K562 (cell line): ENCODE data around the gene RBPJL. TPM values are rescaled to one million over a fixed set of nuclear protein-coding genes. Genes with fewer than 3 reads are reported as not detected.

Experiments used
- ATF3 ChIP-seq, 2 experiments: fragments of 450-650 bp in 1 of 2; sonication (generic) in 1 of 2; formaldehyde crosslinking in 1 of 2; IDR thresholded peaks in 1 of 2; conservative IDR thresholded peaks in 1 of 2; 2 replicates each; pipeline versions ENCODE4 v1.6.1 to v1.8.1; 2016 to 2023; ENCODE audit warnings: mild to moderate bottlenecking in 2 of 2, moderate library complexity in 2 of 2, inconsistent platforms in 1 of 2, missing genetic modification reagents in 1 of 2
- BHLHE40 ChIP-seq: IDR thresholded peaks from 2 replicates; pipeline ENCODE4 v1.6.1; 2011; ENCODE audit warnings: low read length, improper control_type of control experiment
- CEBPB ChIP-seq: fragments of 450-650 bp; IDR thresholded peaks from 2 replicates; pipeline ENCODE4 v1.6.1; 2016; ENCODE audit warnings: missing genetic modification characterization, missing compliant biosample characterization
- ESRRB ChIP-seq: fragments of 250-450 bp; sonication (Bioruptor Pico); IDR thresholded peaks from 2 replicates; pipeline ENCODE4 v1.5.0; 2020; ENCODE audit warnings: mild to moderate bottlenecking, moderate library complexity, borderline replicate concordance
- FOSL1 ChIP-seq: fragments of 200-800 bp; sonication (Bioruptor generic); conservative IDR thresholded peaks from 2 replicates; pipeline ENCODE4 v1.6.1; 2016; ENCODE audit warnings: missing genetic modification characterization, missing compliant biosample characterization
- GABPA ChIP-seq: fragments of 200-800 bp; sonication (Bioruptor generic); conservative IDR thresholded peaks from 2 replicates; pipeline ENCODE4 v1.6.1; 2016; ENCODE audit warnings: low read depth, missing genetic modification characterization, missing compliant biosample characterization
- GABPB1 ChIP-seq: sonication (generic); formaldehyde crosslinking; IDR thresholded peaks from 2 replicates; pipeline ENCODE4 v1.8.0; 2022; ENCODE audit warnings: mild to moderate bottlenecking, missing genetic modification reagents
- IRF9 ChIP-seq: fragments of 450-650 bp; IDR thresholded peaks from 2 replicates; pipeline ENCODE4 v1.6.1; 2016; ENCODE audit warnings: missing biosample characterization, missing genetic modification characterization
- JUNB ChIP-seq: fragments of 450-650 bp; formaldehyde crosslinking; conservative IDR thresholded peaks from 2 replicates; pipeline ENCODE4 v1.4.0; 2020; ENCODE audit warnings: mild to moderate bottlenecking
- PTTG1 ChIP-seq: fragments of 450-650 bp; IDR thresholded peaks from 2 replicates; pipeline ENCODE4 v1.6.1; 2016; ENCODE audit warnings: low read depth, mild to moderate bottlenecking, missing genetic modification characterization, missing compliant biosample characterization
- RERE ChIP-seq: sonication (generic); formaldehyde crosslinking; IDR thresholded peaks from 2 replicates; pipeline ENCODE4 v1.8.0; 2023; ENCODE audit warnings: missing genetic modification reagents, mild to moderate bottlenecking, borderline replicate concordance
- TAF1 ChIP-seq: IDR thresholded peaks from 2 replicates; pipeline ENCODE4 v1.6.1; 2011; ENCODE audit warnings: mild to moderate bottlenecking, low read length, moderate library complexity; ENCODE audit not compliant: insufficient read depth, control insufficient read depth, severe bottlenecking; ENCODE audit errors: extremely low read depth
- TCFL5 ChIP-seq: fragments of 250-450 bp; sonication (Bioruptor Pico); conservative IDR thresholded peaks from 2 replicates; pipeline ENCODE4 v1.6.1; 2021; ENCODE audit warnings: mild to moderate bottlenecking, moderate library complexity, matching md5 sums
- ZBTB43 ChIP-seq: sonication (generic); formaldehyde crosslinking; IDR thresholded peaks from 2 replicates; pipeline ENCODE4 v1.8.0; 2023; ENCODE audit warnings: mild to moderate bottlenecking, missing genetic modification reagents
- ZBTB9 ChIP-seq: fragments of 450-650 bp; formaldehyde crosslinking; IDR thresholded peaks from 2 replicates; pipeline ENCODE4 v1.4.0; 2020; ENCODE audit warnings: mild to moderate bottlenecking, moderate library complexity
- polyA plus RNA-seq, 8 experiments: library from polyadenylated mRNA; depleted of rRNA in 4 of 8; stranded (reverse) in 5 of 8; unstranded in 3 of 8; fragments of >200 nt; fragmentation: Nextera tagmentation in 2 of 8; fragmentation: Illumina TruSeq in 1 of 8; extraction: Ambion mirVana in 2 of 8; extraction: Trizol in 1 of 8; gene quantifications; 2 replicates each; pipeline versions ENCODE4 v1.2.1 to v1.2.3, GENCODE V29; 2011 to 2014; ENCODE audit warnings: inconsistent platforms in 1 of 8, missing spikeins in 1 of 8
- total RNA-seq, 7 experiments: library from RNA; depleted of rRNA in 6 of 7; stranded (reverse); fragments of >200 nt in 6 of 7; fragmentation: Illumina TruSeq in 2 of 7; extraction: Trizol in 2 of 7; gene quantifications; 2 replicates each; pipeline versions ENCODE4 v1.2.1 to v1.2.3, GENCODE V29; 2011 to 2021; ENCODE audit warnings: low replicate concordance in 1 of 7

RBPJL gene
- total and polyA plus RNA-seq, 9 of the 15 experiments (the other 6 are each of a cell fraction or from before 2014, with no cell fraction given): not detected

GRCh38 chr20:45293041-45294002 lies 13.3 kb upstream of the RBPJL start (continued):
- no peak for TF ChIP-seq JUNB (CRISPR knock-in tag)
- TF ChIP-seq FOSL1: no peak
- no peak for TF ChIP-seq ZBTB9 (CRISPR knock-in tag)
- TF ChIP-seq RERE (CRISPR knock-in tag): no peak
- TF ChIP-seq TCFL5 (CRISPR knock-in tag): no peak
- no peak for TF ChIP-seq CEBPB (tag)
- no peak for TF ChIP-seq ZBTB43 (CRISPR knock-in tag)
- TF ChIP-seq GABPA: no peak
- peak; percentile 71 for TF ChIP-seq BHLHE40
- no peak for TF ChIP-seq GABPB1 (CRISPR knock-in tag)
- no peak for TF ChIP-seq ESRRB
- TF ChIP-seq TAF1: peak; percentile 29
- no peak for TF ChIP-seq IRF9 (tag)
- no peak for TF ChIP-seq PTTG1 (tag)
- no peak for TF ChIP-seq ATF3 (IDR thresholded peaks at IDR 0.05)
- no peak for TF ChIP-seq ATF3 (CRISPR knock-in tag; conservative IDR thresholded peaks at IDR 0.05)
